H54 (cell line): ENCODE data around the gene ZFYVE28.

ENCODE experiments used
- DNase-seq: peaks from one replicate; pipeline ENCODE4 v3.0.0; 2011; ENCODE audit warnings: low spot score, mixed read lengths; ENCODE audit not compliant: insufficient read length
- FAIRE-seq: peaks from 3 replicates; lab custom pipeline; 2011; peaks lifted over from hg19 to GRCh38; lab: Jason Lieb, UNC
- POLR2A ChIP-seq: IDR thresholded peaks from 2 replicates; pipeline ENCODE4 v1.6.1; 2011; ENCODE audit warnings: low read depth, mild to moderate bottlenecking, low read length

The ZFYVE28 gene

DNA sequence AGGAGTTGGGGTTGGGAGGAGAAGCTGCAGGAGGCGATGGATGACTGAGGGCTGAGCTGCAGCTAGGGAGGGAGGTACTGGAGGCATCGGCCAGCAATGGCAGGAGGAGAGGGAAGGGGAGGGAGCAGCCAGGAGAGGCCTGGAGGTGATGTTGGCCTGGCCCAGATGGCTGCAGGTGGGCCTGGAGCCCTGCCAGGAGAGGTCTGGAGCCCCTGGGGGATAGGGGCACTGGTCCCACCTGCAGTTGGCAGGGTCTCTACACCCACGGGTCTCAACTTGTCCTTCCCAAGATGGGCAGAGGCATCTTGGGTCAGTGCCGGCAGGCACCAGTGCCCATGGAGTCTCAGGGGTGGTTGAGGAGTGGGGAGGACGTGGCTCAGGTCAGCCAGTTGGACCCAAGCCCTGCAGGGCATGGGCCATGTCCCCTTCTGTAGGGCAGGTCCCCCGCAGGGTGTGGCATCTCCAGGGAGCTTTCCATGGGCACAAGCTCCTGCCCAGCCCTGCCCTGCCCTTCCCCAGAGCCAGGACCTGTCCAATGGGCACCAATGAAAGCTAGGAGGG is 153.9 kb downstream of the ZFYVE28 start:
- no peak for FAIRE-seq
- no peak for TF ChIP-seq POLR2A
- DNase-seq: no peak

DNA sequence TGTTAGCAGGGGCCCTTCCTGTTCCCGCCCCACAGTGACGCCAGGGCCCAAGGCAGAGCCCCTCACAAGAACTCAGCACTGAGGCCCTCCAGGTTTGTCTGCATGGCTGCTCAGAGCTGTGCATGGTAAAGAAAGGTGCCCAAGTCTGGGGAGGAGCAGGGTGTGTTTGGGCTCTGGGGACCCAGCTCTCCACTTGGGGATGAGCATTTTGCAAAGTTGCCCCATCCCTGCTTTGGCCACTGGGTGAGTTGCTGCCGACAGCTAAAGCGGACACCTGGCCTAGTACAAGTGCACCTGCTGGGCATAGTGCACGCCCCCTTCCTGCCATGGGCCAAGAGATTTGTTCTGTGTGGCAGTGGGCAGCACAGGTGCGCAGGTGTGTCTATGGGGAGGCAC is 154.5 kb downstream of the ZFYVE28 start:
- no peak for DNase-seq
- no peak for FAIRE-seq
- no peak for TF ChIP-seq POLR2A

DNA sequence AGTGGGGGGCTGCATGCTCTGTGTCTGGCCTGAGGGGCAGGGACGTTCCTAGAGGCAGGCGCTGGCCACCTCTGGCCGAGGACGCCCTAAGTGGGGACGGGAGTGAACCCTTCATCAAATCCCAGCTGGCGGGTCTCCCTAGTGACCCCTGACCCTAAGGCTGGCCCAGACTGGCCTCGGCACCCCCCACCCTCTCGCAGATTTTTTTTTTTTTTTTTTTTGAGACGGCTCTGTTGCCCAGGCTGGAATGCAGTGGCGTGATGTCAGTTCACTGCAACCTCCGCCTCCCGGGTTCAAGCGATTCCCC is 155.5 kb downstream of the ZFYVE28 start:
- no peak for DNase-seq
- TF ChIP-seq POLR2A: no peak
- FAIRE-seq: no peak

DNA sequence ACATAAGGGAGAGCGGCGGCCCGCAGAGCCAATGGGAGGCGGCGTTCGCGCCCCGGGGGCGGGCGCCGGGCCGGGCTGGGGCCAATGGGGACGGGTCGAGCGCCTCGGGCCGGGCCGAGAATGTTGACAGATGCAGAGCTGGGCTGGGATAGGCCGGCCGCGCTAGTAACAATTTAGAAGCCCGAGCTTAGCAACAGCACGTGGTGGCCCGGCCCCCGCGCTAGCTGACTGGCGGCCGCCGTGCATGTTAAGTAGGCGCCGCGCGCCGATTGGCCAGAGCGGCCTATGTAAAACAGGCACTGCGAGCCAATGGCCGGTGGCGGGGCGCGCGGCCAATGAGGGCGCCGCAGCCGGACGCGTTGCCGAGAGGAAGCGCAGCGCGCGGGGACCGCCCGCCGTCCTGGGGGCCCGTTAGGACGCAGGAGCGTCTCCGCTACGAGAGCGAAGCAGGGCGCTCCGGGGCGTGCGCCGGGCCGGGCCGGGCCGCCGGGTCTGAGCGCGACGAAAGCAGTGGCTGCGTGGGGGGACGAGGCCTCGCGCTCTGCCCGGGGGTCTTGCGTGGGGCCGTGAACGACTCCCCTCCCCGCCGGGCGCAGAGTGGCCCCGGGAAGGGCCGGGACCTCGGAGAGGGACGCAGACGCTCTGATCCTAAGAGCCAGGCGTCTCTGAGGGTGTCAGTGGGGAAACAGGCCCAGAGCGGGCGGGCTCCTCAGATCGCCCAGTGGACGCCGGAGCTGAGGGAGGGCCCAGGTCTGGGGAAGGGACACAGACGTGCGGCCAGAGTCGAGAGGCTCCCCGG is 156.1 kb downstream of the ZFYVE28 start:
- FAIRE-seq (no peak), DNase-seq (peak; percentile 94)
- peak; percentile 89 for TF ChIP-seq POLR2A

DNA sequence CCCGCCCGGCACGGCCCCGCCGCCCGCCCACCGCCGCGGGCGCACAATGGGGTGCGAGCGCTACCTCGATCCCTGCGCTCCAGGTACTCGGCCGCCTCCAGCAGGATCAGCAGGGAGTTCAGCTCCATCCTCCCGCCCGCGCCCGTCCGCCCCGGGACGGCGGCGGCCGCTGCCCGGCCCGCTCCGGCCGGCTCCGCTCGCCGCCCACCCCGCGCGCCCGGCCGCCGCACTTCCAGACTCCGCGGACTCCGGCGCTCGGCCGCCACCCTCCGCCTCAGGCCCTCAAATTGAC is 156.6 kb downstream of the ZFYVE28 start, which contains the start of gene MXD4:
MXD4 (minus strand) TSS at position 257 of the 292 bp plus-strand sequence; CDS start at position 128, 129 bp downstream.
- TF ChIP-seq POLR2A: peak; percentile 45; the same call in 1 of the 2 replicates
- peak; percentile 19 for DNase-seq
- FAIRE-seq: no peak

DNA sequence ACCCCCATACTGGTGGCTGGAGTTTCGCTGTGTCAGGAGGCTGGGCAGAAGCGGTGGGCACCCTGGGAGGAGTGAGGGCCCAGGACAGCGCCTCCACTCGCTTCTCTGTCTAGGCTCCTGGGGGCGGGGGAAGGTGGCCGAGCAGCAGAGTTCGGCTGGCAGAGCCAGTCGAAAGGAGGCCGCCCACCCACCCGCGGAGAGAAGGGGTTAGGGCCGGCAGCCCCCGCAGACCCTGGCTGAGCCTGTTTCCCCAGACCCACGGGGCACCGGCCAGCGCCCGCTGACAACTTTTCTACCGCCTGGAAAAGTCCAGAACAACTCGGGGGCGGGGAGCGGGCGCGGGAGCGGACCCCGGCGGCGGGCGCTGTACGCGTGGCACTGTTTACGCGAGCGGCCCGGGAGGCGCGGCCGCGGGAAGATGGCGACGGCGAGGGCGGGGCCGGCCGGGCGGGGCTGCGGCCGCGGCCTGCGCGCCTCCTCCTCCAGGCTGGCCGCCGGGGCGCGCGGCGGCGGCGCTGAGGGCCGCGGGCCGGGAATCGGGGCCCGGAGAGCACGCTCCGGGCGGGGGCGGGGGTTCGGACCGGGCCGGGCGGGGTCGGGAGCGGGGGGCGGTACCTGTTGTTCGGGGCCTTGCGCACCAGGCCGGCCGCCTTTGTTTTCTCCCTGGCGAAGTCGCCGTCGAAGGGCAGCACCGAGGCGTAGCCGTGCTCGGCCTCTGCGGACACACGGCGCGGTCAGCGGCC is 157.2 kb downstream of the ZFYVE28 start:
- FAIRE-seq (no peak), DNase-seq (peak; percentile 40)
- TF ChIP-seq POLR2A: no peak

DNA sequence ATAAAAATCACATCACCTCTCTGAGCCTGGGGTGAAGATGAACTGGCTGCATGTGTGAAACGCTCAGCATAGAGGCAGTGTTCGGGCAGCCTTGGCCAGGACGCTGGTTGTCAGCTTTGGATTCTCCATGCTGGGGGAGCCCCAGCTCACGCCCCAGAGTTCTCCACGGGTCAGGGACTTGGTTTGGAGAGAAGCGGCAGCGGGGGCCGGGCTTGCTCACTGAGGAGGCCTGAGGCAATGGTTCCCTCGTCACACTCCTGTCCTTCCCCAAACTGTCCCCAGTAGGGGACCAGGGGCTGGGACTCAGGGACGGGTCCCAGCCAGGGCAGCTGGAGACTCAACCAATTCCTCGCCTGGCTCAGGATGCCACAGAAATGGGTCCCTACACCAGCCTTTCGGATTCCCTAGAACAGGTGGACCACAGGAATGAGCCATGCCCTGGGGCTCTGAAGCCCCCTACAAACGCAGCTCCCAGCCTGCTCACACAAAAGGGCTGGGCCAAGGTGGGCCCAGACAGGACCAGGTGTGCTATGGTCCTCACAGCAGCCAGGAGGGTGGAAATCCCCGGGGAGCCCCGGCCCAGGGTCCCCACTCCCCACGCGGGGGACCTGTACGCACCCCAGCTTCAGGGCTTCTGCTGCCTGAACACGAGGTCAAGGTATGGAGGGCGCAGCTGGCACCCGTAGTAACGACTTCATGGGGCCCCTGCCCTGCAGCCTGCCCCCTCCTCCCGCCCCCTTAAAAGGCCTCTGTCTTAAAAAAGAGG is 157.9 kb downstream of the ZFYVE28 start:
- TF ChIP-seq POLR2A: no peak
- no peak for FAIRE-seq
- no peak for DNase-seq

DNA sequence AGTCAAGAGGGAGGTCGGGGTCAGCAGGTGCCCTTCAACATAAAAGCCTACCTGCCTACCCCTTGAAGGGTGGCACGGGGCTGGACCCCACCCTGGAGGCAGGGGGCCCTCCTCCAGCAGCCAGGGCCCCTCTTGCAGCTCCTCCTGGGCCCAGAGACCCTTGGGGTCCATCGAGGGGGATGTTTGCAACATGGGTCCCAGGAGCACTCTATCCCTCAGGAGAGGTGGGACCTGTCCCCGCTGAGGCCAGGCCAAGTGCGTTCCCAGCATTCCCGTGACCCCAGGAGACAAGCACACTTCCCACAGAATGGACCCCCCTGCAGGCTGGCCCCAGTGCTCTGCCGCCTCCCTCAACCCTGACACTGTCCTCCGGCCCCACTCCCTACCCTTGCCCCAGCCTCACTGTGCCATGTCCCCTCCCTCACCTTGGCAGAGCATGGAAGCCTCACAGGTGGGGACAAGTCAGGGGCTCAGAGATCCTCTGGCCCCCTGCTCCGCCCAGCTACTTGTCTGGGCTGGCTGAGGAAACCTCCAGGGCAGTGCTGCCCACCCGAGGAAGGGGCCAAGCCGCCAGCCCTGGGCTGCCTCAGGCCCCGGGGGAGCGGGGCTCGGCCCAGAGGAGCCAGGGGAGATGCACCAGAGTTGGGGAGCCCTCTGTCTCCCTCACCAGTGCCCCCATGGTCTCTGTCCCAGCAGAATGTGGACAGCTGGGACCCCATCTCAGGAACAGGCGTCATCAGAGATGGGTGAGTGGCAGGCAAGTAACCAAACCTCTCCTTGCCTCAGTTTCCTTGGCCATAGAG is 158.7 kb downstream of the ZFYVE28 start:
- no peak for FAIRE-seq
- no peak for TF ChIP-seq POLR2A
- no peak for DNase-seq

DNA sequence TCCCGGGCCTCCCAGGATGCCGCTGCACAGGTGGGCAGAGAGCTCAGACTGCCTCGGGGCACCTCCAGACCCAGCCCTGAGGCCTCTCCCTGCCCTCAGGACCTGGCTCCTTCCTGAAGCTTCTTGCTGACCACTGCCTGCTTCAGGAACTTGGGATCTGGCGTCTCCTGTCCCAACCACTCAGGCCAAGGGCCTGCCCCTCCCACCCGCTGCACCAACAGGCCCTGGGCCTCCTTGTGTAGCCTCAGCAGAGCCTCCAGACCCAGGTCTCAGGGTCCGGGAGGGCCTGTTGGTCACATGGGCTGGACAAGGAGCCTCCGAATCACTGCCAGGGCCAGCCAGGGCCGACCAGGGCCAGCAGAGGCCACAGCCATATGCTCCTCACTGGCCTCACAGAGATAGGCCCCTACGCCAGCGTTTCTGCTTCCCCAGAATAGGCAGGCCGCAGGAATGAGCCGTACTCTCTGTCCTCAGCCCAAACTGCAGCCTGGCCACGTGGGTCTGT is 159.4 kb downstream of the ZFYVE28 start:
- TF ChIP-seq POLR2A: no peak
- FAIRE-seq: no peak
- no peak for DNase-seq

DNA sequence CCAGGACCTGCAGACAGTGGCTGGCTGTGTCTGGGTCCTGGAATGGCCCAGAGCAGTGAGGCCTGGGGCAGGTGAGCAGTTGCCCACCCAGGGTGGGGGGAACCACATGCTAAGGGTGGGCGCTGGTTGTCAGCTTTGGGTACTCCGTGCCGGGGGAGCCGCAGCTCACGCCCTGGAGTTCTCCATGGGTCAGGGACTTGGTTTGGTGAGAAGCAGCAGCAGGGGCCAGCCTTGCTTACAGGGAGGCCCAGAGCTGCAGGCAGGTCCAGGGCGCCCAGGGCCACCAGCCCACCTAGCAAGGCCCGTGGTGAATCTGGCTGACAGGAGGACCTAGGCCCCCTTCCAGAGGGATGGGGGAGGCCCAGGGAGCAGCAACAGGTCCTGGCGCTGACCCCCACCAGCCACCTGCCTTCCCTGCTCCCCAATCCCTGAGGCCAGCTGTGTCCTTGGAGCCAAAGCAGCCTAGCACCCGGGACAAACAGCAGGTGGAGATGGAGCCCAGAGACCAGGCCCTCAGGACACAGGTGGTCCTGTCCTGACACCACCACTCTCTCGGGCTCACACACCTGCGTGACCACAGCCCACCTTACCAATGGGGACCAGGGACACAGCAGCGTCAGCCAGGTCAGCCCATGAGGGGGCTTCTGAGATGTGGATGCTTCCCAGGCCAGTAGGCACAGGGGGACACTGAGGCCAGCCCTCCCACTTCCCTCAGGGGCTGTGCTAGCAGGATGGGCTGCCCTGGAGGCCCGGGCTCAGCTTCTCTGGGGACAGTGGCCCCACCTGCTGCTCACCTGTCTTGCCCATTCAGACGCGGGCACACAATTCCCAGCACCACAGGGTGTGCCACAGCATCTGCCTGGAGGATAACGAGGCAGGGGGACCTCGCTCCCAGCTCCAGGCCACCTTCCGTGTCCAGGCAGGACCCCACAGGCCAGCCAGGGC is 160.1 kb downstream of the ZFYVE28 start:
- DNase-seq (no peak), FAIRE-seq (no peak)

DNA sequence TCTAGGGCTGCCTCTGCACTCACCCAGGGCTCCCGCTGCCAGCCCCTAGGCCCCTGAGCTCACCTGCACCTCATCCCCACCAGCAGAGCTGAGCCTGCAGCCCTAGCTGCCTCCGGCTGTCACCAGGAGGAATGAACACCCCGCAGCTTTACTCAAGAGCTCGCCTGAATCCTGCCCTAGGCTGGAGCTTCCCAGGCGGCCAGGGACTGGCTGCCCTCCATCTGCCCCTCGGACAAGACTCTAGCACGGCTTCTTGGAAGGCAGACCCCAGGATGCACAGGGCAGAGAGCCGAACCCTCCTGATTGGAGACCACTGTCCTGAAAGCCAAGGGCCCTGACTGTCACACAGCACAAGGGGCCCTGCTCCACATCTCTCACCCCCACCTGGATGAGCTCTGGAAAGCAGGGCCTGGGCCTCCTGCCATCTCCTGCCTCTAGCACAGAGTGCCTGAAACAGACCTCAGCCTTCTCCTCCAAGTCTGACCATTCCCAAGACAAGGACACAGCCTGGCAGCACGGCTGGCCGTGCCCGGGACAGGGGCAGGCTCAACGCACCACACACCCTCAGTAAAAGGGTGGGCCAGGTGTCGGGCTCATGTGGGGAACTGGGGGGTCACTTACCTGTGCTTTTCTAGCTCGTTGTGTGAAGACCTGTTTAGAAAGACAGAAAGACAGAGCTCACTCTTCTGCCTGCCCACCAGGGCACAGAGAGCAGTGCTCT is 160.9 kb downstream of the ZFYVE28 start:
- no peak for DNase-seq
- no peak for FAIRE-seq
- TF ChIP-seq POLR2A: no peak

More for the DNA sequence above, 160.1 kb downstream of the ZFYVE28 start:
- no peak for TF ChIP-seq POLR2A
